Embryonic facial prominence (tissue), 1 donor: ENCODE data around the gene ACAT2.
A peak's percentile ranks its signal among the peaks of the same experiment; 100 is the strongest.
"Not testable (repeated sequence)": the region's sequence is repeated elsewhere in the genome, so short reads cannot be mapped to it uniquely, and the experiment has no call there.

Experiments
- DNase-seq: peaks from one replicate; pipeline ENCODE4 v3.0.0-alpha.2; 2016; ENCODE audit errors: extremely low spot score

ACAT2 gene

DNA sequence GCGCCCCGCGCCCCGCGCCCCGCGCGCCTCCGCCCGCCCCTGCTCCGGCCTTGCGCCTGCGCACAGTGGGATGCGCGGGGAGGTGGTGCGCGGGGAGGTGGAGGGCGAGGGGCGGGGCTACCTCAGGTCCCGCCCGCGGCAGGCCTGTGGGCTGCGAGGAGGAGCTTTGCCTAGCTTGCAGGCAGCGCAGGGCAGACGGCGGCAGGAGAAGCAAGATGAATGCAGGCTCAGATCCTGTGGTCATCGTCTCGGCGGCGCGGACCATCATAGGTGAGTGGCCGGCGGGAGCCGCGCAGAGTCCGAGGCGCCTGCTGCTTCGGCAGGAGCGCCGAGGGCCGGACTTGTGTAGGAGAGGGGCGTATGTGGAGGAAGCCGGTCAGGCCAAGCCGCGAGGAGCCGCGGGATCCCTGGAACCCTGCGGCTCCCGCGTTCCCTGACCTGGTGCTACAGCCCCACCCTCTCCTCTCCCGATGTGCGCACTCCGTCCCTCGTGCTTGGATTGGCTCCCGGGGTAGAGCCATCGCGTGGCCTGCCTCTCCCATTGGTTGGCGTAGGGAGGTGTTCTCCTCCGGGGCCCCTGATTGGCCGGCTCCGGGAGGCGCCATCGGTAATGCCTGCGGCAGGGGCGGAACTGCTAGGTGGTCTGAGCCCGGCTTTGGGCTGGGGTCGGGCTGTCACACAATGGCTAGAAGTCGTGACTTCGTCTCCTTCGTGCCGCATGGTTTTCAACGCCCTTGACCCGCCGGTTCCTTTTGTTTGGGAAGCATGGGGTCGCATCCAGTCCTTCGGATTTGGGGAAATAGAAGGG is at the start of gene ACAT2:
ACAT2 (plus strand) TSS at position 173 of the 808 bp plus-strand sequence; CDS start at position 216, 43 bp downstream.
- DNase-seq = peak; percentile 92

DNA sequence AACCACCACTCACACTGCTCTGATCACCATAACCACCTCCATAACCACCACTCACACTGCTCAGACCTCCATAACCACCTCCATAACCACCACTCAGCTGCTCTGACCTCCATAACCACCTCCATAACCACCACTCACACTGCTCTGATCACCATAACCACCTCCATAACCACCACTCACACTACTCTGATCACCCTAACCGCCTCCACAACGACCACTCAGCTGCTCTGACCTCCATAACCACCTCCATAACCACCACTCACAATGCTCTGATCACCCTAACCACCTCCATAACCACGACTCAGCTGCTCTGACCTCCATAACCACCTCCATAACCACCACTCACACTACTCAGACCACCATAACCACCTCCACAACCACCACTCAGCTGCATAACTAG is 49.5 kb upstream of the ACAT2 start:
- not testable (repeated sequence) for DNase-seq

GRCh38 chr6:159713984-159714383 is 47.9 kb upstream of the ACAT2 start:
- no peak for DNase-seq

DNA sequence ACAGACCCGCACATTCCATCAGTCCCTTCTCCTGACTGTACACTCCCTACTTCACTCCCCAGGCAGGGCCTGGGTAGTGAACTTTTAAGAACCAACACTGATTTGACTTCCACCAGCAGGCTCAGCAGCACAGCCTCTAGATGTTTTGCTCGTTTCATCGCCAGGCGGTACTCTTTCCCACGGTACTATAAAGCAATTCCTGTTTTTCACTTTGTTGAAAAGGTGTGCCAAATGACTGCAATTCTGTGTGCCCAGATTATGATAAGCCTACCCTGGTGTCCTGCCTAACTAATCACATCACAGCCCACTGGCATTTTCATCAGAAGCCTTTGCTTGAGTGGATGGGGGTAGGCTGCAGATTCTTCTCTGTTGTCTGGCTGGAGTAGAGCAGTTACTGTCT is 47.4 kb upstream of the ACAT2 start:
- no peak for DNase-seq

DNA sequence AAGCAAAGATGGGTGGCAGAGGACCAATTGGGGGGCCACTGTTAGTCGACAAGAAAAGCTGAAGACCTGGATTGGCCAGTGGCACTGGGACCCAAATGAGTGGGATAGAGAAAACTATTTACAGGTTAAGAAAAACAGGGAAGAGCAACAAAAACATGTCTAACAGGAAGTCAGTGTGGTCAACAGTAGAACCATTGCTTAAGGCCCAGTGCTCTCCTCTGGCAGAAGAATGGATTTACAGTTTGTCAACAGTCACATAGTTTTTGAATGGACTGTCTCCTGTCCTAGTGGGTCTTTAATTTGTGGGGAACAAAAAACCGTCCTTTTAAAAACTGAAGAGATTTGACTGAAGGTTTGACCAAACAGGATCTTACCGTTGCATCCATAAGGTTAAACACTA is 46.7 kb upstream of the ACAT2 start:
- no peak for DNase-seq

DNA sequence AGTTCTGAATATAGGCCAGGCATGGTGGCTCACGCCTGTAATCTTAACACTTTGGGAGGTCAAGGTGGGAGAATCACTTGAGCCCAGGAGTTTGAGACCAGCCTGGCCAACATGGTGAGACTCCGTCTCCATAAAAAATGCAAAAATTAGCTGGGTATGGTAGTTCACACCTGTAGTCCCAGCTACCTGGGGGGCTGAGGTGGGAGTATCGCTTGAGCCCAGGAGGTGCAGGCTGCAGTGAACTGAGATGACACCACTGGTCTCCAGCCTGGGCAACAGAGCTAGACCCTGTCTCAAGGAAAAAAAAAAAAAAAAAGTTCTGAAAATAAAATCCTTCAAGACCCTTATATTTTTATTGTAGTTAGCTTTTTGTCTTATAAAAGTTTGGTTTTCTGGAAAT is 46.2 kb upstream of the ACAT2 start:
- DNase-seq = no peak

- DNase-seq = no peak
These were observed 45.4 kb upstream of the ACAT2 start for GRCh38 chr6:159716247-159717096.

DNA sequence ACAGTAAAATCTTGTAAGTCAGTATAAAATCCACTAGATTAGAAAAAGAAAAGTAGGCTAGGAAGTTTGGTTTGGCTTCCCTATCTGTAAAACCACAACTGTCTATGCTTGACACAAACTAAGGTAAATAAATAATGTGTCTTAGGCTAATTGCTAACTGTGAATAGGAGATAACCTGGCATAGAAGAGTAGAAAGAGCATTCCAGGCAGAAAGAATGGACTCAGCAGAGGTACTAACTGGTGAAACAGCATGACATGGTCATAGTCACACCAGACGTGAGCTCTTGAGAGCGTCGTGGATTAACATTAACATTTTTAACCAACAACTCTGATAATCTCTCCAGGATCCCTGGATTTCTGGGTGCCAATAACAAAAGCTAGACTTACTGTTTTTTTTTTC is 43.2 kb upstream of the ACAT2 start:
- no peak for DNase-seq

- DNase-seq = no peak
These were observed 42.6 kb upstream of the ACAT2 start for GRCh38 chr6:159719287-159719686.

GRCh38 chr6:159720708-159721107 is 41.1 kb upstream of the ACAT2 start:
- DNase-seq = no peak

GRCh38 chr6:159721981-159722380 is 39.9 kb upstream of the ACAT2 start:
- DNase-seq = not testable (repeated sequence)

DNA sequence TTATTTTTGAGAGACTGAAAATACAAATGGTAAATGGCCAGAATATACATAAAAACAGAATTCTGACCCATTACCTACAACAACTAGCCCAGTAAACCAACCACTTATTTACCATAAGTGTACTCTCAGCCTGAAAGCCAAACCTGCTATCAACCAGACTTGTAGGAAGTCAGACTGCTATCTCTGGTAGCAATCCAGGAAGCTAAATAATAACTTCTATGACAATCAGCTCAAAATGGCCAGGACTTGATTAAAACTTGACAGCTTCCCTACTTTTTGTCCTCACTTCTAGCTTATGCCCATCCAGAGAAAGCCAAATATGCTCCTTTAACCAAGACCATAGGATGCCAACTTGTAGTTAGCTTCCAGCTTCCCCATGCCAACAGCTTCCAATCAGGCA is 39.2 kb upstream of the ACAT2 start:
- no peak for DNase-seq

DNA sequence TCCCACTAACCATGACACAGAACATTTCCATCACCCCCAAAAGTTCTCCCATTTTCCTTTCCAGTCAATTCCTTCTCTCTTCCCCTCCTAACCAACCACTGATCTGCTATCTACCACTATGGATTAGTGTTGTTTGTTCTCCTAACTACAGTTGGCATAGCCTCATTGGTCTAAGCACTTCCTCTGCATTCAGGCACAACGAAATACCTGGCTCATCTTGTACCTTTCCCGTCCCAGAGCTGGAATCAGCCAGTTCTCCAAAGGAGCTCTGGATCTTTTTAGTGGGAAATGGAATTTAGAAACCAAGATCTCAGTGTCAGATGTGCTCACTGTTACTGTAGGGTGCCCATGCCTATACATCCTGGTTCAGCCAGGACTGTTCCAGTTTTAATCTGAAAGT is 38.6 kb upstream of the ACAT2 start:
- no peak for DNase-seq

GRCh38 chr6:159724778-159725177 is 37.1 kb upstream of the ACAT2 start:
- no peak for DNase-seq

GRCh38 chr6:159725208-159725607 is 36.6 kb upstream of the ACAT2 start:
- not testable (repeated sequence) for DNase-seq

DNA sequence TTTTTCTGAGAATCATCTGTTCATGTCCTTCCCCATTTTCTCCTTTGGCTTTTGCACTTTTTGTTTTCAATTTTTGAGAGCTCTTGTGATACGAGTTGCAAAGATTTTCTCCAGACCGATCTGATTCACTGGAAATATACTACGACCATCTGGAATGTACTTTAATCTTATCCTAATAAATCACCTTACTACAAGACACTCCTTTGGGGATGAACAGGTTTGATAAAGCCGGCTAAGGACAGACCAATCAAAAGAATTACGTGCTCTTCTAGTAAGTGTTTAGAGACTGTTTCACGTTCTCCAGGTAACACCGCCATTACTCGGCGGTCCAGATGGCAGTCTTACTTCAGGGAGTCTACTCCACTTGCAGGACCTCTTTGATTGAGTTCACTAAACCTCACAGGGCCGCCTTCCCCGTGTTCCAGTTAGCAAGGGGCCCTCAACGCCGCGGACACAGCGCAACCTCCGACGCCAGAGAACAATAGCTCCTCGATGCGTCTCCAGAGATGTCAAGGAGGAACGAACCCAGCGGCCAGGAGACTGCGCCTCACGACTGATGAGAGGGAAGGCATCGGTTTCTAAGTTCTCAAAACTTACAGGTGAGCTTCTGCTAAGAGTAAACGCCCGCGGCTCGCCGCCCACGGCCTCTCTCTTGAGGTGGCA is 35.5 kb upstream of the ACAT2 start:
- peak; percentile 52 for DNase-seq

- DNase-seq = peak; percentile 95
These were observed 34.7 kb upstream of the ACAT2 start, which contains the start of gene WTAP for GRCh38 chr6:159726918-159727716. Gene WTAP, plus strand, starts transcription at chr6:159727506. Its CDS starts 8,760 bp downstream, at chr6:159736266.

GRCh38 chr6:159727717-159728445 is 34.0 kb upstream of the ACAT2 start:
- DNase-seq = no peak

DNA sequence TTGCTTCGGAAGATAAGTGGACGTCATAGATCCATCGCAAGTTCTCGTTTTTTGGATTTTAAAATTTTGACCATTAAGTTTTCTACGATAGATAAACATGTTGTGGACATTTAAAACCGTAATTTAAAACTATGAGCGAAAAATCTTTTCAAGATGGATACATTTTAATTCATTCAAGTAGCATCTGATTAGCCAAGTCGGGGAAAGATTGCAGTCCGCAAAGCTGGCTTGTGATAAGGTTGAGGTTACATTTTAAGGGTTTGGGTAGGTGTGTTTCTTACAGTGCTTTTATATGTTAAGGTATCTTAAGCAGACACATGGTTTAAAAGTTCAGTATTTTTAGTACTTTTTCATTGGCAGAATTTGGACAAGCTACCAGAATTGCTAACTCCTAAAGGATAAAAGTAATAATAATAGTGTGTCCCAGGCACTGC is 33.3 kb upstream of the ACAT2 start:
- no peak for DNase-seq

DNA sequence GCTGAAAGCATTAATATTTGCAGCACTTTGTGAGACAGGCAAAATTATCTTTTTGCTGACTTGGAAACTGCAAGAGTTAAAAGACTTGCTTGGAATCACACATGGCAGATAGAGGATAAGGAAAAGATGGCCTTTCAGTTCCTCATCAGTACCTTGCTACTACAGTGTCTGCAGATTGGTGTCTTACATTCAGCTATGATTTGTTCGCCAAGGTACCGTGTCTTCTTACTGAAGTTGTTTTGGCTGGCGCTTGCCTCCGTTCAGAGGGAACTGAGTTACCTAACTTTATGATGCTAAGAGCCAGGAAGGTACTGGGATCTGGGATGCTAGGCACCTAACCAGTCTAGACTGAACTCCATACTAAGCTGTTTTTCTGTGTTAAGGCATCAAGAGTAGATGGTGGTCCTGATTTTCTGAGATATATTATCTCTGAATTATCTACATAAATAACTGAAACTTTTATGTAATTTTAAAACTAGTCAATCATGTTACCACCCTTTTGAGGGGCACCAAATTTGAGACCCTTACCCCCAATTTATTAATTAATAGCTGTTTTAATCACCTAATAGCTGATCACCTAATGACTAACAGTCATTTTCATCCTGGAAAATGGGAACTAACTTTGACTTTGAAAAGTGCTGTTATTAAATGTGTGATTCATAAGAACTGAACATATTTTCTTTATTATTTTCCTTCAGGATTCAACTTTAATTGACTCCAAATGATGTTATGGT is 32.1 kb upstream of the ACAT2 start:
- DNase-seq = no peak
